Renal cortical epithelial cell (primary cell): ENCODE data around the gene CZIB. TPM values are rescaled to one million over a fixed set of nuclear protein-coding genes. Genes with fewer than 3 reads are reported as not detected.
A peak's percentile ranks its signal among the peaks of the same experiment; 100 is the strongest.
"Not testable (repeated sequence)": the region's sequence is repeated elsewhere in the genome, so short reads cannot be mapped to it uniquely, and the experiment has no call there.

Experiments used
- DNase-seq: peaks from one replicate; pipeline ENCODE4 v3.0.0-alpha.2; 2011; ENCODE audit warnings: low read depth
- total RNA-seq: library from RNA; depleted of rRNA; stranded (reverse); fragments of >200 nt; gene quantifications from 2 replicates; pipeline ENCODE4 v1.2.3, GENCODE V29; 2014

The CZIB gene
- total RNA-seq, 1 donor from 2014 or later: 34.7 TPM

GRCh38 chr1:53238197-53239155 is 18.0 kb upstream of the CZIB start, which contains the start of gene MAGOH:
Gene MAGOH (minus strand): TSS chr1:53238518. CDS start chr1:53238448, 70 bp downstream.
- DNase-seq: peak; percentile 90

DNA sequence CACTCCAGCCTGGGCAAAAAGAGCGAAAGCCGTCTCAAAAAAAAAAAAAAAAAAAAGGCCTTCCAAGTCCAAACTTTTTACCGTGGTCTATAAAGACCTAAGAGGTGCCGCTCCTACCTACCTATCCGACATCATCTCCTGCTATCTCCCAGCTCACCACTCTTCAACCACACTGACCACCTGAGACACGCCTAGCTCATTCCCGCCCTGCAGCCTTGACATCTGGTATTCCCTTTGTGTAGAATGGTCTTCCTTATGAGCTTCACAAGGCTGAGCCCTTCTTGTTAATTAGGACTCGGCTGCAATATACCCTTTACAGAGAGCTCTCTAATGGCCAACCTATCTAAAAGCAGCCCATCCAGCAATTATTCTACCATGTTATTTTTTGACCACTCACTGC is 17.2 kb upstream of the CZIB start:
- no peak for DNase-seq

DNA sequence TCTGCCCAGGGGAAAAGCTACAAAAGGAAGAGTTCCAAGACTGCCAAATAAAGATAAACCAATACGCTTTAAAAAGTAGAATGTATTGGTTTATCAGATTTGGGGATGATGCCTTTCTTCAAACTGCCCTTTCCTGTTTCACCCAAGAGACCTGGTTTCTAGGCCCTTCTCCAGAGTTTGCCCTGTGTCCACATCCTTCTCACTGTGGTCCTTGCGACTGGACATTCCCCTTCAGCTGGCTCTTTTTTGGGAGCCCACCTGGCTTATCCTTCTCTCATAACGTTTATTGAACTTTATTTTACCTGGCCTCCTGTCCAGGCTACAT is 490 bp upstream of the CZIB start:
- no peak for DNase-seq

GRCh38 chr1:53219711-53220110 is 723 bp downstream of the CZIB start:
- no peak for DNase-seq

DNA sequence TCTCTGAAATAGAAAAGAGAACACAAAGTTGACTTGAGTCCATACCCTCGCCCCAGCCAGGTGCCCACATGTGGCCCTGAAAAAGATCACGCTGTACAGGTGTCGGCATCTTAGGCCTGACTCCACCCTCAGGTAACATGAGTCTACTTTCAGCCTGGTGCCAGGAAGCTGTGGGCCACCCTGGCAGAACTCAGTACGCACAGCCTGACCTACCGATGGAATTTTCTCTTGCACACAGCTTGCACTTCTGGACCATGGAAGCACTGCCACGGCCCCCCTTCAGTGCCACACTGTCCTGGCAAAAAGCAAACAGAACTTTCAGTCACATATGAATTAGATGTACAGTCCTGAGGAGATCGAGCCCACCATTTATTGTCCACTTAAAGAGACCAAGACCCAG is 2.2 kb downstream of the CZIB start:
- no peak for DNase-seq

- DNase-seq: no peak
Measured at GRCh38 chr1:53214376-53214940, 6.0 kb downstream of the CZIB start.

GRCh38 chr1:53210954-53211353 is 9.5 kb downstream of the CZIB start:
- DNase-seq: no peak

DNA sequence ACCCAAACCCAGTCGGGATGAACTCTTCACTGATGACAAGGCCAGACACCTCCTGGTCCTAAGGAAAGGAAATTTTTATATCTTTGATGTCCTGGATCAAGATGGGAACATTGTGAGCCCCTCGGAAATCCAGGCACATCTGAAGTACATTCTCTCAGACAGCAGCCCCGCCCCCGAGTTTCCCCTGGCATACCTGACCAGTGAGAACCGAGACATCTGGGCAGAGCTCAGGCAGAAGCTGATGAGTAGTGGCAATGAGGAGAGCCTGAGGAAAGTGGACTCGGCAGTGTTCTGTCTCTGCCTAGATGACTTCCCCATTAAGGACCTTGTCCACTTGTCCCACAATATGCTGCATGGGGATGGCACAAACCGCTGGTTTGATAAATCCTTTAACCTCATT is 10.1 kb downstream of the CZIB start:
- no peak for DNase-seq

DNA sequence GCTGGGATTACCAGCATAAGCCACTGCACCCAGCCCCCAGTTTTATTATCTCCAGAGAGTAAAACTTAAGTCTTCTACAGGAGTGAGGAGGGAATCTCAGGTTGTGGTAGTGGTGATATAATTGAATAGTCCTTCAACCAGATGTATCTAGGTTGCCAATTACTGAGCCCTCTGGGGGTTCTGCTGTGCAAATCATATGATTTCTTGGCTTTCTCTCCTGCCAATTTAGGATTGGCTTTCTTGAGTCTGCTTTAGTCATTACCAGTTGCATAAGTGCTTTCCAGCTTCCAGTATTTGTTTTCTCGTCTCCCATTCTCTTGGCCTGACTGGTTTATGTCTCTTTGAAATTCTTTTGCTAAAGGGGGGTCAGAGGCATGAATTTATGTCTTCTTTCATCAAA is 12.7 kb downstream of the CZIB start:
- no peak for DNase-seq

- no peak for DNase-seq
Measured at GRCh38 chr1:53206735-53207379, 13.6 kb downstream of the CZIB start.

GRCh38 chr1:53206083-53206685 is 14.2 kb downstream of the CZIB start:
- not testable (repeated sequence) for DNase-seq

DNA sequence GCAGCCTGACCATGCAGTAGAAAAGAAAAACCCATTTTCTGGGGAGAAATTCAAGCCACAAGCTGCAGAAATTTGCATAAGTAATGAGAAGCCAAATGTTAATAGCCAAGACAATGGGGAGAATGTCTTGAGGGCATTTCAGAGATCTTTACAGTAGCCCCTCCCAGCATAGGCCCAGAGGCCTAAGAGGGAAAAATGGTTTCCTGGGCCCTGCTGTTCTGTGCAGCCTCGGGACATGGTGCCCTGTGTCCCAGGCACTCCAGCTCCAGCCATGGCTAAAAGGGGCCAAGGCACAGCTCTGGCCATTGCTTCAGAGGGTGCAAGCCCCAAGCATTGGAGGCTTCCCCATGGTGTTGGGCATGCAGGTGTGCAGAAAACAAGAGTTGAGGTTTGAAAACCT is 14.9 kb downstream of the CZIB start:
- DNase-seq: not testable (repeated sequence)

GRCh38 chr1:53203466-53203865 is 17.0 kb downstream of the CZIB start:
- no peak for DNase-seq

DNA sequence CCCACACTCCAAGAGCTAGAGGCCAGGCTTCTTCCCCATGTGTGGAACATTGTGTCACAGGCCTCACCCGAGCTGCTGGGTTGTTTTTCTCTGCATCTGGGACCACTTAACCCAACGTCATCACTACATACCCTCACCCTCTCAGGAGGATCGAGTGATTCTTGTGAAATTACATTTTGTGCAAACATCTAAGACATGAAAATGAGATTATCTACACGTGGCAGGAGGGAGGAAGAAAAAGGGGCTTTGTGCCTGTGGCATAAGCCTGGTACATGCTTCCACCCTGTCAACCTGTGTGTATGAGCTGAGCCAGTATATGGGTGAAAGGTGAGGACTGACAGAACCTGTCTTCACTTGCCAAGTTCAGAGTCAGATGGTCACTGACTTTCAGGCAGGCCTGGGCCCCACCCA is 22.2 kb downstream of the CZIB start:
- no peak for DNase-seq

DNA sequence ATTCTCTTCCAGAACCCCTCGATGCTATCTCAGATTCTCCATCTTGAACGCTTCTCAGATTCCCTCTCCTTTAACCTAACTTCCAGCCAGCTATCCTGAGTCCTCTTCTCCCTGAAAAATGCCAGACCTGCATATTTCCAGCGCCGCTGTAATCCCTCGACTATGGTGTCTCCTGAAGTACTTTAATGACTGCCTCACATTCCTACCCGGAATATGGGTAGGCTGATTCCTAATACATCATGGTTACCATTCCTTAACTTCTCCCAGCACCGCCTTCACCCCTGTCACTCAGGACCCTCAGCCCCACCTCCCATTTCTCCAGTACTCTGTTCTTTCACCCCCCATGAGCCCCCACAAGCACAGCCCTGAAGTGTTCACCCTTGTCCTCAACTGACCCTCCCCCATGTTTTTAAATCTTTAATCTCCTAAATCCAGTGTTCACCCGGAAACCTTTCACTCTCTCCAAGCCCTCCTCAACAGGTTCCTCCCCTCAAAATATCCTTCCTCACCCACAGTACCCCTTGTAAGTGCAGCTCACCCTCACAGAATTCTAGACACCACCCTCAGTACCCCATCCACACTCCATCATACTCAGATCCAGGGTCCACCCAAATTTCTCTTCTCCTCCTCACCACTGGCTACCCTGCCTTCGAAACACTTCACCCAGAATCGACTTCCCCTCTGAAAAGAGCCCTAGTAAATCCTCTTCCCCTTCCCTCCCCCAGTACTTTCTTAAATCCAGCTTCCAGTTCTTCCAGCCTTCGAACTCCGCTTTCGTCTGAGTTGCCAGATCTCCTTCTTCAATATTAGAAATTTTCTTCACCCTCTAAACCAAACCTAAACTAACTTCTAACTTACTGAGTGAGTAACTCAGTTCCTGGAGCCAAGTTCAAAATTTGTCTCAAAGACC is 22.9 kb downstream of the CZIB start:
- no peak for DNase-seq

- peak; percentile 75 for DNase-seq
Measured at GRCh38 chr1:53196485-53197290, 23.7 kb downstream of the CZIB start, which contains the start of gene CPT2. Gene CPT2 (plus strand): TSS chr1:53196824. CDS start chr1:53196944, 120 bp downstream.

DNA sequence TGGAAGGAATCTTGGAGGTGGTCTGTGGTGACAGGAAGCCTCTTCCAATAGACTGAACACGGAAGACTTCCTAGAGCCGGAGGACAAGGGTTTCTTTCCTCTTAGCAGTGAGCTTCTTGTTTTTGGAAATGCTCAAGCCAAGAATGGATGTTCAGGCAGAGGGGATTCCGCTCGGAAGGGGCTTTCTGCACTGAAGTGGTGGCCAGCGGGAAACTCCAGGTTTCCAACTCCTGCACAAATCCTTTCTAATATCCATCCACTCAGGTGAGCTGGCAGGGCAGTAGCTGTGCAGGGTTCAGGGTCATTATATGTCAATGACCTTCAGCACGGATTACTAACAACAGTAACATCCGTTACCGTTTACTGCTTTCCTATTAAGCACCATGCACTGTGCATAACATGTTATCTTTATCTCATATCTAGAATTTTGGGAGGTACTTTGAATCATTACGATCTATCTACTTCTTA is 24.4 kb downstream of the CZIB start:
- no peak for DNase-seq

DNA sequence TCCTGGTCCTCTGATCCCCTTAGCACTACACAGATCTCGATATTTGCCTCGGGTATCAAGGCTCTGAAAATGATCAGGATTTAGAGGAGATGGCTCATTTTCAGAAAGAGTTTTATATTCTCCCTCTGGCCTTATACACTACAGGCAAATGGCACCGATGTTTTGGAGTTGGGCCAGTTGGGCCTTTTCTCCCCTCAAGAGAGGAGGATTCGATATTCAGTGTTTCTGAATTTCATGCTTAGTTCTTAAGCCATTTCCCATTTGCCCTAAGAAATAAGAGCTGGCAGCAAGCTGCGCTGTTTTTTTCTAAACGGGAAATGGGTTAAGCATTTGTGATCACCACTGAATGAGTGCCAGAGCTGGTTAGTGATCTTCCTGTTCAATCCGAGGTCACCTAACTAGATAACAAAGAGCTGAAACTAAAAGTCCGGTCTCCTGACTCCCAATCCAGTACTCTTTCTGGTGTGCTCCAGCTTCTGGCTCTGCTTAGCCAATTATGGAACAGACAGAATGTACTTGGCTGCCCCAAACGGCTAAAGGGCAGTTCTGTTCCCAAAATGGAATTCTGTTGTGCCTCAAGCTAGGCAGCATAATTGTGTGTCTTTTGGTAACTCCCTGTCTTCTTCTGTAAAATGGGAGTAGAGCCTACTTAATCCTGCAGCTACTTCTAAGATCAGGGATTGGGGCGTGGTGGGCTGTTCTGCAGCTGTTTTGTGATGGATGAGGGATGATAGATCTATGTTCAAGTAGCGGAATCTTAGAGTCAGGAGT is 25.0 kb downstream of the CZIB start:
- no peak for DNase-seq

DNA sequence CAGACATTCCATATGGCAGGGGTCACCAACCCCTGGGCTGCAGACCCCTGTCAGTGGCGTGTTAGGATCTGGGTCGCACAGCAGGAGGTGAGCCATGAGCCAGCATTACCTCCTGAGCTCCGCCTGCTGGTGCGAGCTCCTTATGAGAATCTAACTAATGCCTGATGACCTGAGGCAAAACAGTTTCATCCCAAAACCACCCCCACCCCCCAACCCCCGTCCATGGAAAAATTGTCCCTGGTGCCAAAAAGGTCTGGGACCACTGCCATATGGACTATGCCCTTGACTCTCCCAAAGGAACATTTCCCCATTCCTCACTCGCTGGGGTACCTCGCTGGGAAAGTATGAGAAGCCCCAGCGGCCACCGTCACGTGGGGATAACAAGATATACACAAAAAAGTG is 30.2 kb downstream of the CZIB start:
- DNase-seq: no peak
